Endothelial cell of umbilical vein (primary cell): Measurements from ENCODE around the gene FNDC5. TPM values are rescaled to one million over a fixed set of nuclear protein-coding genes. Genes with fewer than 3 reads are reported as not detected.

Experiments
- BruUV-seq: library from RNA; stranded (reverse); fragments of 400-500 nt; replicated peaks from 2 replicates; lab custom pipeline; 2021; lab: Mats Ljungman, UMichigan
- CTCF ChIA-PET: fragments of 300-600, 350-600 bp; sonication (Branson Sonifier 250); formaldehyde crosslinking; loops from one replicate; lab custom pipeline; 2021; ENCODE audit warnings: antibody characterized with exemption, inconsistent platforms; lab: Charles Lee
- POLR2A ChIA-PET: fragments of 300-600, 350-600 bp; sonication (Branson Sonifier 250); formaldehyde crosslinking; loops from one replicate; lab custom pipeline; 2021; ENCODE audit warnings: antibody characterized with exemption, inconsistent platforms; lab: Charles Lee
- DNase-seq: peaks from one replicate; pipeline ENCODE4 v3.0.0-alpha.2; 2011; ENCODE audit warnings: low read depth, low spot score
- FAIRE-seq: peaks from 2 replicates; lab custom pipeline; 2011; peaks lifted over from hg19 to GRCh38; lab: Jason Lieb, UNC
- H2AFZ ChIP-seq: 2 replicates; pipeline ENCODE4 v1.6.0; 2012; ENCODE audit warnings: low read depth, low read length, control low read depth, inconsistent platforms
- H3K27ac ChIP-seq: 2 replicates; pipeline ENCODE4 v1.5.1; 2011; ENCODE audit warnings: low read depth, mild to moderate bottlenecking, control low read depth, low read length, moderate library complexity; ENCODE audit not compliant: insufficient read depth
- H3K27me3 ChIP-seq, 2 experiments: 2 replicates each; pipeline versions ENCODE4 v1.6.0 to v1.6.1; 2011; ENCODE audit warnings: low read length in 2 of 2, mixed read lengths in 1 of 2; ENCODE audit not compliant: control insufficient read depth in 2 of 2, insufficient read depth in 2 of 2
- H3K36me3 ChIP-seq, 2 experiments: 2 replicates in 1 of 2; 3 replicates in 1 of 2; pipeline ENCODE4 v1.5.1; 2011; ENCODE audit warnings: low read length in 2 of 2, mild to moderate bottlenecking in 1 of 2, moderate library complexity in 1 of 2; ENCODE audit not compliant: control insufficient read depth in 2 of 2, insufficient read depth in 2 of 2; ENCODE audit errors: extremely low read depth in 1 of 2
- H3K4me1 ChIP-seq: 3 replicates; pipeline ENCODE4 v1.5.1; 2011; ENCODE audit warnings: mild to moderate bottlenecking, low read length; ENCODE audit not compliant: control insufficient read depth, insufficient read depth; ENCODE audit errors: extremely low read depth
- H3K4me2 ChIP-seq: 2 replicates; pipeline ENCODE4 v1.6.1; 2011; ENCODE audit warnings: low read length, control low read depth, mixed read lengths; ENCODE audit not compliant: insufficient read depth
- H3K4me3 ChIP-seq, 3 experiments: fragments of 200-600 bp in 1 of 3; sonication (generic), shearing (Covaris generic) in 1 of 3; replicated peaks in 1 of 3; 2 replicates each; pipeline ENCODE4 v1.5.1; 2011 to 2016; ENCODE audit warnings: control low read depth in 3 of 3, low read length in 3 of 3, mild to moderate bottlenecking in 2 of 3, inconsistent platforms in 1 of 3, low read depth in 1 of 3, moderate library complexity in 1 of 3; ENCODE audit not compliant: insufficient read depth in 1 of 3
- H3K79me2 ChIP-seq: 2 replicates; pipeline ENCODE4 v1.6.0; 2012; ENCODE audit warnings: low read length, inconsistent platforms; ENCODE audit not compliant: control insufficient read depth, insufficient read depth
- H3K9ac ChIP-seq: replicated peaks from 2 replicates; pipeline ENCODE3; 2011; ENCODE audit warnings: low read length, control low read depth; ENCODE audit not compliant: insufficient read depth; ENCODE audit errors: extremely low read depth
- H3K9me1 ChIP-seq: replicated peaks from 3 replicates; pipeline ENCODE4 v1.6.0; 2011; ENCODE audit warnings: mild to moderate bottlenecking, low read length; ENCODE audit not compliant: control insufficient read depth, insufficient read depth; ENCODE audit errors: extremely low read depth
- H3K9me3 ChIP-seq: replicated peaks from 2 replicates; pipeline ENCODE4 v1.5.1; 2012; ENCODE audit warnings: low read length, inconsistent platforms; ENCODE audit not compliant: control insufficient read depth, insufficient read depth
- H4K20me1 ChIP-seq: replicated peaks from 2 replicates; pipeline ENCODE3; 2011; ENCODE audit warnings: mild to moderate bottlenecking, low read length; ENCODE audit not compliant: control insufficient read depth, insufficient read depth; ENCODE audit errors: extremely low read depth
- CTCF ChIP-seq, 2 donors: IDR thresholded peaks; 1 replicate in 1 of 2; 2 replicates in 1 of 2; pipeline ENCODE4 v1.5.1; 2011; ENCODE audit warnings: low read length in 2 of 2, mild to moderate bottlenecking in 2 of 2, moderate library complexity in 2 of 2, control low read depth in 1 of 2, inconsistent platforms in 1 of 2, low read depth in 1 of 2; ENCODE audit not compliant: insufficient read depth in 1 of 2; ENCODE audit errors: extremely low read depth in 1 of 2
- EZH2 ChIP-seq: IDR thresholded peaks from 2 replicates; pipeline ENCODE4 v1.6.1; 2012; ENCODE audit warnings: borderline replicate concordance, low read depth, mild to moderate bottlenecking, moderate library complexity, low read length, inconsistent platforms; ENCODE audit not compliant: severe bottlenecking
- FOS ChIP-seq: IDR thresholded peaks from 2 replicates; pipeline ENCODE4 v1.6.1; 2011; ENCODE audit warnings: mild to moderate bottlenecking, low read length, moderate library complexity, borderline replicate concordance; ENCODE audit not compliant: insufficient read depth
- GATA2 ChIP-seq: IDR thresholded peaks from 2 replicates; pipeline ENCODE4 v1.7.0; 2011; ENCODE audit warnings: low read depth, mild to moderate bottlenecking, moderate library complexity, mixed read lengths, low read length; ENCODE audit not compliant: insufficient read length, insufficient read depth
- JUN ChIP-seq: IDR thresholded peaks from 2 replicates; pipeline ENCODE4 v1.6.1; 2011; ENCODE audit warnings: borderline replicate concordance, low read depth; ENCODE audit not compliant: insufficient read length, insufficient read depth
- MAX ChIP-seq: IDR thresholded peaks from 2 replicates; pipeline ENCODE4 v1.6.1; 2011; ENCODE audit not compliant: insufficient read depth, insufficient read length
- MYC ChIP-seq: IDR thresholded peaks from one replicate; pipeline ENCODE4 v1.6.1; 2011; ENCODE audit warnings: mild to moderate bottlenecking, low read depth, low read length
- POLR2A ChIP-seq: IDR thresholded peaks from 2 replicates; pipeline ENCODE4 v1.6.1; 2012; ENCODE audit warnings: low read depth, mild to moderate bottlenecking, control low read depth, low read length
- POLR2AphosphoS5 ChIP-seq: IDR thresholded peaks from 2 replicates; pipeline ENCODE4 v1.6.1; 2012; ENCODE audit warnings: low read depth, mild to moderate bottlenecking, control low read depth, low read length, moderate library complexity; ENCODE audit not compliant: insufficient read depth
- dilution Hi-C: fragments of 300-500 bp; cut with MboI; formaldehyde crosslinking; loops from one replicate; pipeline ENCODE4 v1.15.0; 2019; ENCODE audit warnings: low sequenced_read_pairs; ENCODE audit not compliant: extremely low pct_ligation_motif_present
- intact Hi-C: fragments of 100-400 bp; cut with micrococcal nuclease; formaldehyde crosslinking; loops from one replicate; pipeline ENCODE4 v1.10.0; 2022
- polyA plus RNA-seq, 4 experiments: library from polyadenylated mRNA; depleted of rRNA in 3 of 4; stranded (reverse) in 3 of 4; unstranded in 1 of 4; fragments of >200 nt; gene quantifications; 2 replicates each; pipeline versions ENCODE4 v1.2.1 to v1.2.3, GENCODE V29; 2011 to 2012; ENCODE audit warnings: missing spikeins in 1 of 4
- total RNA-seq: library from RNA; stranded (reverse); gene quantifications from 2 replicates; pipeline ENCODE4 v1.2.3, GENCODE V29; 2021

The FNDC5 gene
- total and polyA plus RNA-seq, 2 donors (not counting 3 experiments of a cell fraction or from before 2014, with no cell fraction given), result 0.14 to 0.64 TPM

GRCh38 chr1:32881291-32881690 is 10.6 kb upstream of the FNDC5 start:
- Histone ChIP-seq H3K27me3 (peaks cover 13 to 15% of the 10 kb centered on the region in 2 experiments), H3K9me1 (no peaks in the 10 kb centered on the region), H3K4me3 (no peak overlapping the region), H4K20me1 (no peaks in the 10 kb centered on the region), H3K9ac (no peak overlapping the region), H3K4me1 (no peaks in the 10 kb centered on the region), H3K4me2 (no peak overlapping the region), H2AFZ (no peak overlapping the region), H3K36me3 (no peaks in the 10 kb centered on the region), H3K9me3 (no peaks in the 10 kb centered on the region), H3K79me2 (no peaks in the 10 kb centered on the region), H3K27ac (no peak overlapping the region)
- ChIA-PET CTCF (interaction anchor here (0.5 to 2.3 kb wide), 9 partner anchors 8 to 205 kb away, joined by 3 to 9 read pairs (median 4); no protein-coding TSS in a partner anchor), POLR2A (no interaction called here)
- intact Hi-C loops, result no loop called here
- BruUV-seq, result no TSS peak
- FAIRE-seq (no peak), DNase-seq (no peak)
- dilution Hi-C loops, result no loop called here
- no peak for TF ChIP-seq GATA2
- no peak for TF ChIP-seq POLR2AphosphoS5
- TF ChIP-seq FOS, result no peak
- no peak for TF ChIP-seq MYC
- TF ChIP-seq POLR2A, result no peak
- TF ChIP-seq CTCF (IDR thresholded peaks at IDR 0.05; ENCODE audit: extremely low read depth in 1 of 2, insufficient read depth in 1 of 2, low read depth in 1 of 2, low read length in 2 of 2), result no peak
- no peak for TF ChIP-seq JUN
- TF ChIP-seq MAX, result no peak
- TF ChIP-seq EZH2, result no peak
